GM12873 (cell line): ENCODE data around the gene DYRK1B.

Experiments used
- TF ChIP-seq, protein P1 (sequence below): IDR thresholded peaks from 2 replicates; pipeline ENCODE4 v1.5.1; 2012; ENCODE audit warnings: low read depth, mild to moderate bottlenecking, moderate library complexity, low read length, control low read depth; ENCODE audit not compliant: insufficient read depth; ENCODE audit errors: missing control alignments

DYRK1B gene

DNA sequence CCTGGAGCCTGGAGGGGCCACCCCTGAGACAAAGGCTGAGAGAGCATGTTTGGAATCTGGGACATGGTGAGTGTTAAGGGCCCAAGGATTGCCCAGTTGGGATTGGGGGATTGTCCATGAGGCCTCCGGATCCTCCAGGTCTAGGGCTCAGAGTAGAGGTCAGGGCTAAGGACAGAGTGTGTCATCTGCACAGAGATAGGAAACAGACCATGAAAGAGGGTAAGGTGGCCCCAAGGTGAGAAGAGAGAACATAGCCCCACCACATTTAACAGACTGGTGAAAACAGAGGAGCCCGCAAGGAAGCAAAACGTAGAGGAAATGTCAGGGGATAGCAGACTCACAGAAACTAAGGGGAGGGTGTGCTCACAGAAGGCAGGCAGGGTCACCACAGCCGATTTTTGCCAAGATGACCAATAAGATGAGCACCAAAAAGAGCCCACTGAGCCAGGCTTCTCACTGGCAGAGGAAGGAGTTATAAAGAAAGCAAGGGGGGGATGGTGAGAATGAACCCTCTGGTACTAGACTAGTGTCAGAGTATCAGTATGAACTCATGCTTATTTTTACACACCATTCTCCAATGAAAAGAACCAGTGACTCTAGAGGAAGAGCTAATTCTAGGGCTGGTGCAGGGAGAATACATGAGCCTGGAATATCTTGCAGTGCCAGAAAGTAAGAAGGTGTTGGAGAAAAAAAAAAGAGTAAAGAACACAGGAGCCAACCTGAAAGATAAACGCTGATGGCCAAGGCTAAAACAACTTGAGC, 17.5 kb downstream of the DYRK1B start:
- TF ChIP-seq, protein P1, sequence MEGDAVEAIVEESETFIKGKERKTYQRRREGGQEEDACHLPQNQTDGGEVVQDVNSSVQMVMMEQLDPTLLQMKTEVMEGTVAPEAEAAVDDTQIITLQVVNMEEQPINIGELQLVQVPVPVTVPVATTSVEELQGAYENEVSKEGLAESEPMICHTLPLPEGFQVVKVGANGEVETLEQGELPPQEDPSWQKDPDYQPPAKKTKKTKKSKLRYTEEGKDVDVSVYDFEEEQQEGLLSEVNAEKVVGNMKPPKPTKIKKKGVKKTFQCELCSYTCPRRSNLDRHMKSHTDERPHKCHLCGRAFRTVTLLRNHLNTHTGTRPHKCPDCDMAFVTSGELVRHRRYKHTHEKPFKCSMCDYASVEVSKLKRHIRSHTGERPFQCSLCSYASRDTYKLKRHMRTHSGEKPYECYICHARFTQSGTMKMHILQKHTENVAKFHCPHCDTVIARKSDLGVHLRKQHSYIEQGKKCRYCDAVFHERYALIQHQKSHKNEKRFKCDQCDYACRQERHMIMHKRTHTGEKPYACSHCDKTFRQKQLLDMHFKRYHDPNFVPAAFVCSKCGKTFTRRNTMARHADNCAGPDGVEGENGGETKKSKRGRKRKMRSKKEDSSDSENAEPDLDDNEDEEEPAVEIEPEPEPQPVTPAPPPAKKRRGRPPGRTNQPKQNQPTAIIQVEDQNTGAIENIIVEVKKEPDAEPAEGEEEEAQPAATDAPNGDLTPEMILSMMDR, result no peak

DNA sequence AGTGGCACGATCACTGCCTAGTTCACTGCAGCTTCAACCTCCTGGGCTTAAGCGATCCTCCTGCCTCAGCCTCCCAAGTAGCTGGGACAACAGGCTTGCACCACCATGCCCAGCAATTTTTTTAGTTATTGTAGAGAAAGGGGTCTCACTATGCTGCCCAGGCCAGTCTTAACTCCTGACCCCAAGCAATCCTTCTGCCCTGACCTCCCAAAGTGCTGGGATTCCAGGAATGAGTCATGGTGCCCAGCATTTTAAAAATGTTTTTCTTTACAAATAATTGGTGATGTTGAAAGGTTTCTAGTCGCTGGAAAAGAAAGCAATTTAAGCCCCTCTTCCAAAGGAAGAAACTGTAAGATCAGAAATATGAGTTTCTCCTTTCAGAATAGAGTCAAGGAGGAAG, 19.4 kb downstream of the DYRK1B start:
- TF ChIP-seq, protein P1, result no peak

DNA sequence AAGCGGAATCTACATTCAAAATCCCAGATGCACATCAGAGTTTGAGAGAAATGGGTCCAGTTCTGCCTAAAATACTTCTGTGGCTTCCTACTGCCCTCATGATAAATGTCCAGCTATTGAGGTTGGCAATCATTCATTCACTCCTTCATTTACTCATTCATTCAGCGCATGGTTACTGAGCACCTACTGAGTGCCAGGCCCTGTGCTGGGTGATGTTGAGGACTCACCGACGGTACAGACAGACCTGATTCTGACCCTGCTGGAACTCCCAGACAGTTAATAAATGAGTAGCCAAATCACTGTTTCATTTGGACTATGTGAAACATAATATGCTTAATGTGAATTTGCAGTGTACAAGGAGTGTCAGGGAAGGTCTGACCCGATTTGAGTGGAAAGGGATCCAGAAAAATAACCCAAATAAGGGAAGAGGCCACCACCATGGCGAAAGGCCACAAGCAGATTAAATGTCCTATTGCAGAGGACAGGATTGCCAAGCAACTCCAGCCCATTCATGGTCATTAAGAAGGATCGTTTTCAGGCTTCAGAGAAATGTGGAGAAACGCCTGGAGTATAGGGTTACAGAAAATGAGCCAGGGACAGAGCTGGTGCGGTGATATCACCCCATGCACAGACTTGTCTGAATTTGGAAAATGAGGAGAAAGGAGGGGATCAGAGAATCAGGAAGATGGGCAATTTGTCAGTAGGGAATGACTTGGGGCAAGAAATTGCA, 20.5 kb downstream of the DYRK1B start:
- TF ChIP-seq, protein P1, result no peak

DNA sequence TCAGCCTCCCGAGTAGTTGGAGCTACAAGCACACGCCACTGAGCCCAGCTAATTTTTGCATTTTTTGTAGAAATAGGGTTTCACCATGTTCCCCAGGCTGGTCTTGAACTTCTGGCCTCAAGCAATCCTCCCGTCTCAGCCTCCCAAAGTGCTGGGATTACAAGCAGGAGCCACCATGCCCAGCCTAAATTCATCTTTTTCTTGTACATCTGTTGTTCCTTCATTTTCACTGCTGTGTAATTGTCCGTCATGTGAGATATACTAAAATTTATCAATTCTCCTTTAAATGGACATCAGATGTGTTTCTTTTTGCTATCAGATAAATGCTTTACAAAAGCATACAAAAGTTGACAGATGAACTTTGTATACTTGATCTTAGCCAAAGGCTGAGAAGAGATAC, 22.9 kb downstream of the DYRK1B start:
- TF ChIP-seq, protein P1, result no peak

DNA sequence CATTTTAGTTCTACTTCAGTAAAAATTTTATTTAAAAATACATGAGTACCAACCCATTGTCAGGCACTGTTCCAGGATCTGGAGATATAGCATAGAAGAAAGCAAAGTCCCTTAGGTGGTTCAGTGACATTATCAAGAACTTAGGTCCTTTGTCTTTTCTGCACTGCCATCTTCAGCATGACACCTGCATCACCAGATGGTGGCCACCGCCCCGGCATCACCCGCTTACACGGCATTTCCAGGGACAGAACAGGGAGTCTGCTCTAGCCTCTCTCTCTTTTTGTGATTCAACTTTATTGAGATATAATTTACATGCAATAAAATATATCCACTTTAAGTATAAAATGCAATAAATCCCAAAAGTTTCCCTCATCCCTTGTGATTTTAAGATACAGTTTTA, 23.5 kb downstream of the DYRK1B start:
- TF ChIP-seq, protein P1, result no peak

DNA sequence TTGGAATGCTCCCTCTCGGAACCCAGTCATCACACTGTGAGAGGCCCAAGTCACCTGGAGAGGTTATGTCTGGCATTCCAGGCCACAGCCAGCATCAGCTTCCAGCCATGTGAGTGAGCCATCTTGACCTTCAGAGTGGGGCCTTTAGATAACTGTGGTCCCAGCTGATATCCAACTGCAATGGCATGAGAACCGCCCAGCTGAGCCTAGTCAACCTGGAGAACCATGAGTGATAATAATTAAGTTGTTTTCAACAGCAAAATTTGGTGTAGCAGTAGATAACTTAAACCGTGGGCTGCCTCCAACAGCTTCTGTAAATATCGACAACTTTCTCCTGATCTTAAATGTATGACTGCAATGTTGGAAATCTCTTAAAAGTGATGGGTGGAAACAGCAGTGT, 24.6 kb downstream of the DYRK1B start:
- TF ChIP-seq, protein P1, result no peak

DNA sequence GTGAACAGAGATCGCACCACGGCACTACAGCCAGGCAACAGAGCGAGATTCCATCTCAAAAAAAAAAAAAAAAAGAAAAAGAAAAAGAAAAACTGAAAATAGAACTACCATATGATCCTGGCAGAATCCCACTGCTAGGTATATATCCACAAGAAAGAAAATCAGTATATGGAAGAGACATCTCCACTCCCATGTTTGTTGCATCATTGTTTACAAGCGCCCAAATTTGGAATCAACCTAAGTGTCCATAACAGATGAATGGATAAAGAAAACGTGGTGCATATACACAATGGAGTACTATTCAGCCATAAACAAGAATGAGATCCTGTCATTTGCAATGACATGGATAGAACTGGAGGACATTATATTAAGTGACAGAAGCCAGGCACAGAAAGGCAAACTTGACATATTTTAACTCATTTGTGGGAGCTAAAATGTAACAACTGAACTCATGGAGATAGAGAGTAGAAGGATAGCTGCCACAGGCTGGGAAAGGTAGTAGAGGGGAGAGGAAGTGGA, 26.1 kb downstream of the DYRK1B start:
- TF ChIP-seq, protein P1, result no peak
